ENCODE measurements around the gene IKBIP. TPM values are rescaled to one million over a fixed set of nuclear protein-coding genes. Genes with fewer than 3 reads are reported as not detected.
"Not testable (repeated sequence)": the region's sequence is repeated elsewhere in the genome, so short reads cannot be mapped to it uniquely, and the experiment has no call there.

Gene IKBIP
- total RNA-seq, 1 donor, result 3.4 TPM

- H3K4me3 ChIP-seq (ENCODE audit: low read length), result peak overlapping the region; percentile 93
- H3K4me1 ChIP-seq (ENCODE audit: insufficient read depth, low read length), result peaks cover 30% of the 10 kb centered on the region
- H3K27me3 ChIP-seq (ENCODE audit: insufficient read depth, low read length), result no peaks in the 10 kb centered on the region
- H3K9me3 ChIP-seq (ENCODE audit: low read depth, low read length), result no peaks in the 10 kb centered on the region
These were observed 49.2 kb downstream of the IKBIP start for GRCh38 chr12:98595243-98595988.

DNA sequence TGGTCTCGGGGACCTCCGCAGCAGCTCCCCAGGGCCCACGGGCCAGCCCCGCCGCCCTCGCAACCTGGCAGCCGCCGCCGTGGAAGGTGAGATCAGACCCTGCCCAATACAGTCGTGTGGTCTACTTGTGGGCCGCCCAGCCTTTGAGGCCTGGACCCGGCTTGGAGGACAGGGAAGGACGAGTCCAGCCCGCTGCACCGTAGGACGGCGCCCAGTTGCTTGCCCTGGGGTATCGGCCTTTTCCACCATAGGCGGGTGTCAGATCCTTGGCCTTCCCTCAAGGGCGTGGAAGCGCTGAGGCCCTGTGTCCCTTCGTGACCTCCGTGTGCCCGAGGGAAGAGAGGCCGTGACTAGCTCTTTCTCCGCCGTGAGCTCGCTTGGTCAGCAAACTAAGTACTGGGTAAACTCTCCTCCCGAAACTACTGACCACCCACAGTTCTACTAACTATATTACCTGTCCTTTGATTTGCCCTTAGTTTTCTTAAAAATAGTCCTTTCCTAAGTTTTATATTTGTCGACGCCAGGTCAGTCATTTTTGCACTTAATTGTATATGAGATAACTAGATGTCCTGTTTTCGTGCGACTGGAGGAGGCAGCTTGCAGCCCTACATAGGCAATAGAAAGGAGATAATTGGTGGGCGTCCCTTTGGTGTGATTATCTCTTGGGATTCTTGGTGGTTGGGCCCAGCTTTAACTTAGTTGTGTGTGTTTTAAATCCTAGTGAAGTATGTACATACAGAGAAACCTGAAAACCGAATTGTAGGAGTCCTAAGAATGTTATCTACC lies 50.3 kb downstream of the IKBIP start:
- peak overlapping the region; percentile 93 for H3K4me3 ChIP-seq (ENCODE audit: low read length)
- H3K27me3 ChIP-seq (ENCODE audit: insufficient read depth, low read length), result no peaks in the 10 kb centered on the region
- no peaks in the 10 kb centered on the region for H3K9me3 ChIP-seq (ENCODE audit: low read depth, low read length)
- H3K4me1 ChIP-seq (ENCODE audit: insufficient read depth, low read length), result peaks cover 30% of the 10 kb centered on the region

DNA sequence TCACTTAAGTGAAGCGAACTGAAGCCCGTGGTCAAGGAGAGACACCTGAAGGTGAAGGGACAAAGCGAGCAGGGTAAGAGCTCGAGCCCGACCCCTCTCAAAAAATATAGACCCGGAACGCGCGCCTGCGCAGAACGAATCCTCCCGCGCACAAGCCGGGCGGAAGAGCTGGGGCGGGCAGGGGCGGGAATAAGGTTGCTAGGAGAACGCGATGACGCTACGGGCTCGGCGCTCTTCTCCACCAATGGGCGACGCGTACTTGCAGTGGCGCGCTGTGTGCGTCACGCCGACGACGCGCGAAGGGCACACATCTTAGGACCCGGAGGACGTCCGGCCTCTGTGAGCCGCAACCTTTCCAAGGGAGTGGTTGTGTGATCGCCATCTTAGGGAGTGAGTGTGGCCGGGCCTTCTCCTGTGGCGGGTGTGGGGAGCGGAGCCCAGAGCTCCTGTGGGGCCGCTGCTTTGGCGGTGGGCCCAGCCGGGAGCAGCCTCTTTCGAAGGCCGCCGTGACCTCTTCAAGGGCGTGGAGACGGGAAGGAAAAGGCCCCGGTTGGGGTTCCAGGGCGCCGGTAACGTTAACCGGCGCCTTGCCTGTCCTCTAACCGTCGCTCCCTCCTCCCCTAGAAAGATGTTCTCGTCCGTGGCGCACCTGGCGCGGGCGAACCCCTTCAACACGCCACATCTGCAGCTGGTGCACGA lies 51.1 kb downstream of the IKBIP start, which contains the start of gene SLC25A3:
Gene SLC25A3, plus strand, starts transcription at position 336 of the 699 bp plus-strand sequence. Its CDS starts 293 bp downstream, at position 629.
- Histone ChIP-seq H3K4me3 (ENCODE audit: low read length) (peak within 1 kb of the TSS; percentile 93), H3K4me1 (ENCODE audit: insufficient read depth, low read length) (peaks cover 30% of the 10 kb centered on the region), H3K9me3 (ENCODE audit: low read depth, low read length) (no peaks in the 10 kb centered on the region), H3K27me3 (ENCODE audit: insufficient read depth, low read length) (no peaks in the 10 kb centered on the region)

DNA sequence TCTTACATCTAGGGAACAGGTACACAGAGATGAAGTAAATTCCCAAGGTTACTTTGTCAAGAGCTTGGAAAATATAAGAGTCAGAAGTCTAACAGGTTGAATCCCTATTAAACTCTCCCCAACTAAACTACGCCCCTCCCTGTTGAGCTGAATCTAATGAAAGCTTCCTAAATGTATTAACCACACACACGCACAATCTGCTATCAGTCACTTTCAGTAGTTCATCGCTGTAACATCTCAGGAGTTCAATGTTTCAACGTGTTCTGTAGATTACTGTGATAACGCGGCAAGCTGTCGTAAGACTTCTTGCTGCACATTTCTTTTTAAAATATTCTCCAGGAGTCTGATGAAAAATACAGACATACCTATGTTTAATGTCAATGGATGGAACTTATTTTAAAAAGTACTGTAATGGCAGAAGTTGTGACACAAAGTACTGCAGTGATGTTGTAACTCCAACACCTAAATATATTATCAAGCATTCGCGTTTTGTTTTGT lies 51.7 kb downstream of the IKBIP start:
- Histone ChIP-seq H3K4me1 (ENCODE audit: insufficient read depth, low read length) (peaks cover 30% of the 10 kb centered on the region), H3K9me3 (ENCODE audit: low read depth, low read length) (no peaks in the 10 kb centered on the region), H3K4me3 (ENCODE audit: low read length) (peak overlapping the region; percentile 93), H3K27me3 (ENCODE audit: insufficient read depth, low read length) (no peaks in the 10 kb centered on the region)

GRCh38 chr12:98591209-98591608 lies 53.4 kb downstream of the IKBIP start:
- Histone ChIP-seq H3K9me3 (ENCODE audit: low read depth, low read length) (no peaks in the 10 kb centered on the region), H3K4me3 (ENCODE audit: low read length) (no peak overlapping the region), H3K4me1 (ENCODE audit: insufficient read depth, low read length) (peaks cover 23% of the 10 kb centered on the region), H3K27me3 (ENCODE audit: insufficient read depth, low read length) (no peaks in the 10 kb centered on the region)

- Histone ChIP-seq H3K4me3 (ENCODE audit: low read length) (no peak overlapping the region), H3K9me3 (ENCODE audit: low read depth, low read length) (no peaks in the 10 kb centered on the region), H3K27me3 (ENCODE audit: insufficient read depth, low read length) (no peaks in the 10 kb centered on the region), H3K4me1 (ENCODE audit: insufficient read depth, low read length) (no peaks in the 10 kb centered on the region)
These were observed 57.5 kb downstream of the IKBIP start for GRCh38 chr12:98587084-98587483.

DNA sequence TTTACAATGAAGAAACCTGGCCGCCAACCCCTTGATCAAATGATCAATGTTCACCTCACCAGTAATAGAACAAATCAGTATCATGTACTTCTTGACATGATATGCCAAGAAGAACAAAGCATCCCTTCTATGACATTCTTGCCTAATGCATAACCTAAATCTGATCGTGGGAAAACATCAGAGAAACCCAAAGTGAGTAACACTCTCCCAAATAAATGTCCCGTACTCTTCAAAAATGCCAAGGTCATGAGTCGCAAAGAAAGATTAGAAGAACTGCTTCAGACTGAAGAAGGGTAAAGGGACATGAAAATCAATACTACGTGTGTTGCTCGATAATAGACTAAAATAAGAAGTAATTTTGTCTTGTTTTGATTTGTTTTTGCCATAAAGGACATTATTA lies 62.5 kb downstream of the IKBIP start:
- no peak overlapping the region for H3K4me3 ChIP-seq (ENCODE audit: low read length)
- no peaks in the 10 kb centered on the region for H3K9me3 ChIP-seq (ENCODE audit: low read depth, low read length)
- no peaks in the 10 kb centered on the region for H3K27me3 ChIP-seq (ENCODE audit: insufficient read depth, low read length)
- no peaks in the 10 kb centered on the region for H3K4me1 ChIP-seq (ENCODE audit: insufficient read depth, low read length)

DNA sequence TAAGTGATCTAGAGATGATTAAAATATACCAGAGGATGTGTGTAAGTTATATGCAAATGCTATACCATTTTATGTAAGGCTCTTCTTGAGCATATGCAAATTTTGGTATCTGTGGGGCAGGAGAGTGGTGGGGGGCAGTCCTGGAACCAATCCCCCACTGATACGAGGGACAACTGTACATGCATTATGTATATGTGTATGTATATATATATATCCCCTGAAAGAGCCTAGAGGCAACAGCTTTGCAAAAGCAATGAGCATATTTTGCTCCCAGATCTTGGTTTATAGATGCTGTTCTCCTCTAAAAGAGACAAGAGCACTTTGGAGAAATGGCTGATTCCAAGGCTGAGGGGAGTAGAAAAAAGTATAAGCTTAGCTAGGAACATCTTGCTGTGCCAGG lies 63.5 kb downstream of the IKBIP start:
- Histone ChIP-seq H3K27me3 (ENCODE audit: insufficient read depth, low read length) (no peaks in the 10 kb centered on the region), H3K4me3 (ENCODE audit: low read length) (no peak overlapping the region), H3K9me3 (ENCODE audit: low read depth, low read length) (no peaks in the 10 kb centered on the region), H3K4me1 (ENCODE audit: insufficient read depth, low read length) (no peaks in the 10 kb centered on the region)

DNA sequence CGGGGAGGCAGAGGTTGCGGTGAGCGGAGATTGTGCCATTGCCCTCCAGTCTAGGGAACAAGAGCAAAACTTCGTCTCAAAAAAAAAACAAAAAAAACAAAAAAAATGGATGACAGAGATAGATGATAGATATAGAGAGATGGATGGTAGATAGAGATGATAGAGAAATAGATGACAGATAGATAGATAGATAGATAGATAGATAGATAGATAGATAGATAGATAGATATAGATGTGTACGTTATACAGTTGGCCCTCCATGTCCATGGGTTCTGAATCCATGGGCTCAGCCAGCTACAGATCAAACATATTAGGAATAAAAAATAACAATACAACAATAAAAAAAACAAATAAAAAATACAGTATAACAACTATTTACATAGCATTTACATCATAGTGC lies 63.9 kb downstream of the IKBIP start:
- H3K4me3 ChIP-seq (ENCODE audit: low read length), result no peak overlapping the region
- no peaks in the 10 kb centered on the region for H3K27me3 ChIP-seq (ENCODE audit: insufficient read depth, low read length)
- H3K4me1 ChIP-seq (ENCODE audit: insufficient read depth, low read length), result no peaks in the 10 kb centered on the region
- H3K9me3 ChIP-seq (ENCODE audit: low read depth, low read length), result no peaks in the 10 kb centered on the region

- H3K4me3 ChIP-seq (ENCODE audit: low read length), result no peak overlapping the region
- H3K9me3 ChIP-seq (ENCODE audit: low read depth, low read length), result no peaks in the 10 kb centered on the region
- H3K27me3 ChIP-seq (ENCODE audit: insufficient read depth, low read length), result no peaks in the 10 kb centered on the region
- H3K4me1 ChIP-seq (ENCODE audit: insufficient read depth, low read length), result no peaks in the 10 kb centered on the region
These were observed 64.8 kb downstream of the IKBIP start for GRCh38 chr12:98579835-98580234.

GRCh38 chr12:98579347-98579746 lies 65.2 kb downstream of the IKBIP start:
- no peak overlapping the region for H3K4me3 ChIP-seq (ENCODE audit: low read length)
- H3K27me3 ChIP-seq (ENCODE audit: insufficient read depth, low read length), result no peaks in the 10 kb centered on the region
- no peaks in the 10 kb centered on the region for H3K9me3 ChIP-seq (ENCODE audit: low read depth, low read length)
- no peaks in the 10 kb centered on the region for H3K4me1 ChIP-seq (ENCODE audit: insufficient read depth, low read length)

- no peaks in the 10 kb centered on the region for H3K4me1 ChIP-seq (ENCODE audit: insufficient read depth, low read length)
- no peaks in the 10 kb centered on the region for H3K9me3 ChIP-seq (ENCODE audit: low read depth, low read length)
These were observed 65.8 kb downstream of the IKBIP start for GRCh38 chr12:98578821-98579220.

DNA sequence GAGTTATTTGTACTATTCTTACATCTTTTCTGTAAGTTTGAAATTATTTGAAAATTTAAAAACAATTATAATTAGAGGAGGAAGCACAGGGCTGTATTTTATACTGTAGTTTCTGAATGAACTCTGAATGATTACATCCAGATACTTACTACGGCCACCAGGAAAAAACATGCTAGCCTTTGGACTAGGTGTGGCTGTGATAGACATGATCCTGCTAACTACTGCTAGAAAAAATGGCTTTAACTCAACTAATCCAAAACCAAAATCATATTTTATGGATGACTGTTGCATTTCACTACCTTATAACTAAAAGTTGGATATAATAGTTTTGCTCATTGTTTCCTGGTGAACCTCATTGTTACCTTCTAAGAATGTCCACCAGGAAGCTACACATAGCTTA lies 66.2 kb downstream of the IKBIP start:
- Histone ChIP-seq H3K27me3 (ENCODE audit: insufficient read depth, low read length) (no peaks in the 10 kb centered on the region), H3K9me3 (ENCODE audit: low read depth, low read length) (no peaks in the 10 kb centered on the region), H3K4me3 (ENCODE audit: low read length) (no peak overlapping the region)

More at GRCh38 chr12:98578821-98579220, 65.8 kb downstream of the IKBIP start:
- Histone ChIP-seq H3K4me3 (ENCODE audit: low read length) (no peak overlapping the region), H3K27me3 (ENCODE audit: insufficient read depth, low read length) (no peaks in the 10 kb centered on the region)

GRCh38 chr12:98576795-98577194 lies 67.8 kb downstream of the IKBIP start:
- not testable (repeated sequence) for H3K4me1 ChIP-seq (ENCODE audit: insufficient read depth, low read length); H3K27me3 ChIP-seq (ENCODE audit: insufficient read depth, low read length); H3K9me3 ChIP-seq (ENCODE audit: low read depth, low read length); H3K4me3 ChIP-seq (ENCODE audit: low read length)

More for the DNA sequence above, 66.2 kb downstream of the IKBIP start:
- no peaks in the 10 kb centered on the region for H3K4me1 ChIP-seq (ENCODE audit: insufficient read depth, low read length)

DNA sequence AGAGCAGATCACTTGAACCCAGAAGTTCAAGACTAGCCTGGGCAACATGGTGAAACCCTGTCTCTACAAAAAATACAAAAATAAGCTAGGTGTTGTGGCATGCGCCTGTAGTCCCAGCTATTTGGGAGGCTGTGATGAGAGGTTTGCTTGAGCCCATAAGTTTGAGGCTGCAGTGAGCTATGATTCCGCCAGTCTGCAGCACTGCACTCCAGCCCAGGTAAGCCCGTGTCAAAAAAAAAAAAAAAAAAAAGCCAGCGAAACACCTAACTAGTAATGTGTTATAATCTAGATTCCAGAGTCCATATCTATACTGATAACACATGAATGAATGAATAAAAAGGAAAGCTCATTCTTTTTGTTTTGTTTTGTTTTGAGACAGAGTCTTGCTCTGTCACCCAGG lies 69.6 kb downstream of the IKBIP start:
- Histone ChIP-seq H3K9me3 (ENCODE audit: low read depth, low read length) (no peaks in the 10 kb centered on the region), H3K27me3 (ENCODE audit: insufficient read depth, low read length) (no peaks in the 10 kb centered on the region), H3K4me1 (ENCODE audit: insufficient read depth, low read length) (no peaks in the 10 kb centered on the region), H3K4me3 (ENCODE audit: low read length) (no peak overlapping the region)

All from mononuclear cell (primary cell).